ENCODE measurements around the gene TCERG1L. TPM values are rescaled to one million over a fixed set of nuclear protein-coding genes. Genes with fewer than 3 reads are reported as not detected.

The TCERG1L gene
- total and polyA plus RNA-seq, 9 of the 15 experiments (the other 6 are each of a cell fraction or from before 2014, with no cell fraction given), result not detected

GRCh38 chr10:131048606-131049005 lies 262.9 kb downstream of the TCERG1L start:
- H3K9me1 ChIP-seq (ENCODE audit: control insufficient read depth, insufficient read depth, low read length), result no peaks in the 10 kb centered on the region
- no peaks in the 10 kb centered on the region for H3K9me3 ChIP-seq (replicated peaks; ENCODE audit: control insufficient read depth, insufficient read depth, low read depth, low read length)
- WGBS (ENCODE audit: insufficient coverage, low coverage, missing lambda C conversion rate), result 5% methylated on average over 4 of the region's 12 CpGs
- FAIRE-seq, result no peak
- in situ Hi-C loops (cut with MboI), result no loop called here
- no peaks in the 10 kb centered on the region for H3K4me1 ChIP-seq (replicated peaks in 1 of 2; ENCODE audit: control insufficient read depth in 2 of 2, insufficient read depth in 2 of 2, low read length in 2 of 2)
- no peaks in the 10 kb centered on the region for H3K36me3 ChIP-seq (ENCODE audit: control insufficient read depth, insufficient read depth, low read length)
- no peak overlapping the region for H3K4me3 ChIP-seq
- TF ChIP-seq, protein P1, sequence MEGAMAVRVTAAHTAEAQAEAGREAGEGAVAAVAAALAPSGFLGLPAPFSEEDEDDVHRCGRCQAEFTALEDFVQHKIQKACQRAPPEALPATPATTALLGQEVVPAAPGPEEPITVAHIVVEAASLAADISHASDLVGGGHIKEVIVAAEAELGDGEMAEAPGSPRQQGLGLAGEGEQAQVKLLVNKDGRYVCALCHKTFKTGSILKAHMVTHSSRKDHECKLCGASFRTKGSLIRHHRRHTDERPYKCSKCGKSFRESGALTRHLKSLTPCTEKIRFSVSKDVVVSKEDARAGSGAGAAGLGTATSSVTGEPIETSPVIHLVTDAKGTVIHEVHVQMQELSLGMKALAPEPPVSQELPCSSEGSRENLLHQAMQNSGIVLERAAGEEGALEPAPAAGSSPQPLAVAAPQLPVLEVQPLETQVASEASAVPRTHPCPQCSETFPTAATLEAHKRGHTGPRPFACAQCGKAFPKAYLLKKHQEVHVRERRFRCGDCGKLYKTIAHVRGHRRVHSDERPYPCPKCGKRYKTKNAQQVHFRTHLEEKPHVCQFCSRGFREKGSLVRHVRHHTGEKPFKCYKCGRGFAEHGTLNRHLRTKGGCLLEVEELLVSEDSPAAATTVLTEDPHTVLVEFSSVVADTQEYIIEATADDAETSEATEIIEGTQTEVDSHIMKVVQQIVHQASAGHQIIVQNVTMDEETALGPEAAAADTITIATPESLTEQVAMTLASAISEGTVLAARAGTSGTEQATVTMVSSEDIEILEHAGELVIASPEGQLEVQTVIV (CRISPR knock-in tag; IDR thresholded peaks at IDR 0.05; ENCODE audit: borderline replicate concordance), result no peak
- TF ChIP-seq SRSF9 (IDR thresholded peaks at IDR 0.05; ENCODE audit: borderline replicate concordance, low read depth, low read length), result no peak
- TF ChIP-seq ZNF224 (CRISPR knock-in tag; IDR thresholded peaks at IDR 0.05), result no peak
- TF ChIP-seq ZNF449 (CRISPR knock-in tag; IDR thresholded peaks at IDR 0.05), result no peak
- no peak for TF ChIP-seq ETV1 (tag; conservative IDR thresholded peaks at IDR 0.05; ENCODE audit: low read depth)
- H3K27ac ChIP-seq (ENCODE audit: extremely low read depth, low read depth, low read length), result no peak overlapping the region
- no peak overlapping the region for H3K9ac ChIP-seq (ENCODE audit: insufficient read depth in 1 of 2, low read depth in 2 of 2, low read length in 2 of 2)
- CTCF ChIA-PET (ENCODE audit: low intra/inter-chr PET ratio), result no interaction called here
- no TSS peak for BruUV-seq (replicated peaks)
- no peaks in the 10 kb centered on the region for H3K27me3 ChIP-seq (ENCODE audit: control insufficient read depth in 2 of 2, insufficient read depth in 2 of 2, low read length in 2 of 2)
- H3K79me2 ChIP-seq (ENCODE audit: control insufficient read depth, insufficient read depth, low read length), result no peaks in the 10 kb centered on the region
- no peak overlapping the region for H3K4me2 ChIP-seq (ENCODE audit: insufficient read depth, low read length)
- intact Hi-C loops (cut with micrococcal nuclease), result no loop called here
- DNase-seq (ENCODE audit: extremely low read depth in 1 of 4, low spot score in 3 of 4), result no peak
- POLR2A ChIA-PET, result no interaction called here
- ATAC-seq, result no peak
- no peak overlapping the region for H2AFZ ChIP-seq (ENCODE audit: low read depth, low read length)
- H4K20me1 ChIP-seq (replicated peaks; ENCODE audit: control insufficient read depth, insufficient read depth, low read length), result no peaks in the 10 kb centered on the region
